GM18526 (cell line): Measurements from ENCODE around the gene PPP2R5A.

Source experiments
- POLR2A ChIP-seq: IDR thresholded peaks from 3 replicates; pipeline ENCODE4 v1.6.1; 2011; ENCODE audit not compliant: insufficient read length; ENCODE audit errors: extremely low read depth

The PPP2R5A gene

DNA sequence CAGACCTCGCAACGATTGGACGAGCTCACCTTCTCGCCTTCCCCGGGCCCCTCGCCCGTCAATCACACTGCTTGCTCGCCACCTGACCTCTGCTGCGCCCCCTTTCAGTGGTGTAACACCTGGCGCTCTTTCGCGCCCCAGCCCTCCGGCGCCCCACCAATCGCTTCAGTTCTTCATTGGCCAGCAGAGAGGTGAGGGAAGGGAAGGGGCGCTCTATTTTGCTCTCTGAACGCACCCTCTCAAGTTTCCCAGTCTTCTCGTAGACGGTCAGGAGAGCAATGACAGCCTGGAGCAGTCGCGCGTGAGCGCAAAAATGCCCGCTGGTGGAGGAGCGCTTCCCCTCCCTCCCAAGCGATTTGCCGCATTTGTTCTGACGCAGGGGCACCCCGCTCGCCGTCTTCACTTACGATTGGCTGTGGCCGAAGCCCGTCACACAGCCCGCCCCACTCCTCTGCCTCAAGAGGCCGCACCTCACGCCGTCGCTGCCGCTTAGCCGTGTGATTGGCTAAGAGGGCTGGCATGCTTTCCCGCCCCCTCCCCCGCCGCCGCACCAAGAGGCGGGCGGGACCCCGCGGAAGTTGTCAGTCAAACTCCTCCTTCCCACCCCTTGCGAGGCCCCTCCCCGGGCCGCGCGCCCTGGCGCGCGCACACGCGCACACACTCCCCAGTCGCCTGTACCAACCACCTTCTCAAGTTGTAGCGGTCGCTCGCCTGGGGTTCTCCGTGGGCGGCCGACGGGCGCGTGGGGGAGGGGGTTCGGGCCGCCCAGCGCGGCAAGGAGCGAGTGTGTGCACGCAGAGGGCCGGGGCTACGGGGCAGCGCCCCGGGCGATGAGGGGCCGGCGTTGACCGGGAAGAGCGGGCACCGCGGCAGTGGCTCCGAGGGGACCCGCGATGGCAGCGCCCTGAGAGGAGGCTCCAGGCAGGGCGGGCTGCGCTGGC is at the start of gene PPP2R5A:
TSS of gene PPP2R5A (plus strand) at position 667 of the 941 bp plus-strand sequence. CDS start 701 bp downstream, outside the sequence.
- TF ChIP-seq POLR2A: peak; percentile 67

- TF ChIP-seq POLR2A: no peak
Observed at GRCh38 chr1:212235857-212236256, 49.4 kb upstream of the PPP2R5A start.

DNA sequence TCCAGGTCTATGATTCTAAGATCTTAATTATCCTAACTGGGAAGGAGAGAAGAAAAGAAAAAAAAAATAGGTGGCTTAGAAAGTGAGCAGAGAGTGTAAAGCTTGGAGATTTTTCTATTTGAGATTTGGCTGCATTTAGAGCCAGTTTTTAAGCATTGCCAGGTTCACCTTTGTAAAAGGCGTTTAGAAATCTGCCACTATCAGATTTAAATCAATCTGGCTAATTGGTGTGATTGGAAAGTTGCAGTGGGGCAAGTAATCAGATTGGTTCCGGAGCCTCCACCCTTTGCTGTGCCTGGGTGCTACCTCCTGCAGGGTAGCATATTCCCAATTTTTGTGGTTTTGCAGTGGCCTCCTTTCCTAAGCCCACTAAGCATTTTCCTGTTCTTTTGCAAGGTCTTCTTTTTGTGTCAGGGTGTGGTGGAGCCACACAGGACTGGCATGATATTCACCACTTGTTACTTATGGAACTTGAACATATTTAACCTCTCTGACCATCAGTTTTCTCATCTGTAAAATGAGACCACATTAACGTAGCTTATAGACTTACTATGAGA is 48.5 kb upstream of the PPP2R5A start:
- TF ChIP-seq POLR2A: no peak

DNA sequence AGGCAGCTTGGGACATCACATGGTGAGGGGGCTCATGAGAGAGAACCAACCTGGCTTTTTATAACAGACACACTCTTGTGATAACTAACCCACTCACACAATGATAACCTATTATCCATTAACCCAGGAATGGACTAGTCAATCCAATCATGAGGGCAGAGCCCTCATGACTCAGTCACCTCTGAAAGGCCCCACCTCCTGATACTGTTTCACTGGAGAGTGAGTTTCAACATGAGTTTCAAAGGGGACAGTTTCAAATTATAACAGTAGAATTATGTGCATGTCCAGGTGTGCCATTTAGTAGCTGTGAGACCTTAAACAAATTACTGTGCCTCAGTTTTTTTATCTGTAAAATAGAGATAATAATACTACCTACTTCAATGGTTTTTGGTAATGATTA is 47.6 kb upstream of the PPP2R5A start:
- TF ChIP-seq POLR2A: no peak

DNA sequence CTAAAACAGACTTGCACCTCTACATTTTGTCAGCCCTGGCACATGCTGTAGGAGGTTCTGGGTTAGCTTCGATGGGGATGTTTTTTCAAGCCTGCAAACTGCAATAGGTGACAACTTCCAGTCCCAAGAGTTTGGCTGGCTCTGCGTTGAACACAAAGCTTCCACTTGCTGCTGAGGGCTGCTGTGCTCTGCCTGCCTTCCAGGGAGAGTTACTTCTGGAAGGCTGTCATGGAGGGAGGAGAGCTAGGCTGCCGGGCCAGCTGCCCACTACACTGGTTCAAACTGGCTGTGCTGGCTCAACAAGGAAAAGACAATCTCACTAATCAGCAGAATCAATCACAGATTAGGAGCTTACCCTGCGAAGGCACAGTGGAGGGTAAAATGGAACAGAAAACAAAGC is 46.7 kb upstream of the PPP2R5A start:
- TF ChIP-seq POLR2A: no peak

GRCh38 chr1:212241501-212241900 is 43.7 kb upstream of the PPP2R5A start:
- no peak for TF ChIP-seq POLR2A

GRCh38 chr1:212241957-212242287 is 43.3 kb upstream of the PPP2R5A start:
- TF ChIP-seq POLR2A: no peak

DNA sequence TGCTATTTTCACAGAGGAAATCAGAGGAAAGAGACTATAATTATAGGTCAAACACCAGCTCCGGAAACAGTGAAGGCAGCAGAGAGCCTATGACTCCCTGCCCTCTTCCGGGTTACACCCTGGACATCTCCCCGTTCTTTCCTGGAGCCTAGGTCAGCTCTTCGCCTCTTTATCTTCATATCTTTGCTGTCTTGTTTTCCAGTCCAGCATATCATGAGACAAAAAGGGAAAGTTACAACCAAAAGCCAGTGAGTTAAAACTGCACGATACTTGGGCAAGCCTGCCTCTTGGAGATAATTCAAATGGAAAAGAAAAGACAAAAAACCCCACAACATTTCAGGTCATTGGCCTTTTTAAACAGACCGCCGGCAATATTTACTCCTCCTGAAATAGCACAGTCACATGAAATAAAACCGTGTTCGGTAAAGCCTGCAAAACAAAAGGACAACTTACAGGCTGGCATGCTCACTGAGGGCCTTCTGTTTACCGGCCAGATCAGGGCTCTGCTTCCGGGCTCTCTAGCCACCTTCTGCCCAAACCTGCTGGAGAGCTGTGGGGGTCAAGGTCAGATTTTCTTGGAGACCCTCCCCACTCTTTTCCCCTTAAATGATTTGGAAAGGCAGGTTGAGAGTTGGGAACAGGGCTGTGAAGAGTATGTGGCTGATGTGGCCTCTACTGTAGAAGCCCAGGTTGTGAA is 42.8 kb upstream of the PPP2R5A start:
- TF ChIP-seq POLR2A: no peak

GRCh38 chr1:212242985-212243308 is 42.3 kb upstream of the PPP2R5A start:
- no peak for TF ChIP-seq POLR2A

DNA sequence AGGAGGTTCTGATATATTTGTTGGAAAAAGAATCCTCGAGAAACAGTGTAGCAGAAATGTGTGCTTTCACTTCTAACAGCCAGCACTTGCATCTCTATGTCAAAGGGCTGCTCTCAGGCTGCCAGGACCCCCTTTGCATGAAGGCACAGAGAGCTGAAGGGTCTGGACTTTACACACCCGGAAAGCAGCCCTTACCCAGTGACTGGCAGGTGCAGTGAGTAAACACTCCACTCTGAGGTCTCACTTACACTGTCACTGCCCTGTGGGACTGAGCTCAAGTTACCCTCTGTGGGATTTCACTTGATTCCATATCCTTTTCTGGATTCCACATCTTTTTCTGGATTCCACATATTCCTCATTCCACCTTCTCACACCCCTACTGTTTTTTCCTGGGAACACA is 40.8 kb upstream of the PPP2R5A start:
- no peak for TF ChIP-seq POLR2A

DNA sequence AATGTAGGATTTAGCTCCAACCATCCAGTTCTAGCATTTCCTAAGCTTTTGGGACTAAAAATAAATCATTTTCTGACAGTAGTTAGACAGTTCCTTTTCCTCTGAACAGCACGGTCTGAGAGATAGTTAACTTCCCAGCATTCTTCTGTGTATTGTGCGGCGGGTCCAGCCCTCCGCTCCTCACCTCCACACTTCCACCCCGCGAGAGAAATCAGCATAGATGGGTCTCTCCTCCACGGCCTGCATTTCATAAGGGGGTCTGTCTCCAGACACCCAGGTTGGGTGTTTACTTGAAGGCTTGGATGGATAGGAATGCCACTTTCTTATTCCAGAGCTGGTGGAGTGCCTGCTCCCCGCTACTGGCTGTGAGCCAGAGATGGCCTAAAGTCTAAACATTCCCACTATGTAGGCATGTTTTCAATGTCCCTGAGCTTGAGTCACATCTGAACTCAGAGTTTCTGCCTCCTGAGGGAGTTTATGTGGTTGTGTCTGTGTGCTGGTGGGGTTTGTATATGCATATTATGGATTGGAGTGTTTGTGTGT is 38.0 kb upstream of the PPP2R5A start:
- no peak for TF ChIP-seq POLR2A

DNA sequence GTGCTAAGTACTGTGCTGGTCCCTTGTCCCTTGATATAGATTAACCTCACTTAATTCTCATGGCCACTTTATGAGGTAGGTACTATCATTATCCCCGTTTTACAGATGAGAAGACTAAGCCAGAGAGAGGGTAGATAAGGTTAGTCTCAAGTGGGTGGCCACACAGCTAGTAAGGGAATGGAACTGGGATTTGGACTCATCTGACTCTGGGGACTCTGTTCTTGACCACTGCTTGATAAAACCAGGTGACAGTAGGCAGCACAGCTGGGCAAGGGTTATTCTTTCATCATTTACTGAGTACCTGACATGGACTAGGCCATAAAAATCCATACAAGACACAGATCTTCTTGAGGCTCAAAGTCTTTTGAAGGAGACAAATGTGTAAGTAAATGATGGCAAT is 37.2 kb upstream of the PPP2R5A start:
- no peak for TF ChIP-seq POLR2A

- TF ChIP-seq POLR2A: no peak
Observed at GRCh38 chr1:212254853-212255363, 30.3 kb upstream of the PPP2R5A start.

DNA sequence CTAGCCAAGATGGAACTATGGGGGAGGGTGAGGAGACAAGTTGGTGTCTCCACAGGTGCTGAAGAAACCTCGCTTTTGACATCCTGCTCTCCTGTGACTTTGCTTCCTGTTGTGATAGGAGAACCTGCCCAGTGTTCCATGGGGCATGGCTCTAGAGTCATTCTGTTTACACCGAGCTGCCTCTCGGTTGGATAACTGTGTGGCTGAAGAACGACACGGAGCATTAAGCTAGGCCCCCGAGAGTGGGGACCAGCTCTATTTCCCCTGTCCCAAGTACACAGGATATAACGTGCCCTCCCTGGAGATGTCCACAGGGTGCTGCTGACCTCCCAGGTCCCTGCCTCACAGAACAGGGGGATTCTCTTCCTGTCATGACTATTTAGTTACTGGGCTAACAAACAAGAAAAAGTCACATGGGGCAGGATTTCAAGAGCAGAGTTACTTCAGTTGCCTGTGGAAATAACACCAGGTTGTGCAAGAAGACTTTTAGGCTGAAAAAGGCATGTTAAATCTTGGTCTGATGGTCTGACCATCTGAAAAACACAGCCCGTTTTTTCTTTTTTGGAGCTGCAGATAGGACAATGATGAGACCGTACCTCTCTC is 29.4 kb upstream of the PPP2R5A start:
- no peak for TF ChIP-seq POLR2A

GRCh38 chr1:212256369-212256768 is 28.8 kb upstream of the PPP2R5A start:
- TF ChIP-seq POLR2A: no peak
